K562 (cell line): ENCODE data around the gene BRAF. TPM values are rescaled to one million over a fixed set of nuclear protein-coding genes. Genes with fewer than 3 reads are reported as not detected.

Source experiments
- ATAC-seq: fragments of 200-7000 bp; cut with Tn5 transposase; 3 replicates; pipeline ENCODE4 v1.9.1; 2020; ENCODE audit warnings: moderate library complexity
- BruUV-seq: library from RNA; stranded (reverse); fragments of 400-500 nt; replicated peaks from 2 replicates; lab custom pipeline; 2021; lab: Mats Ljungman, UMichigan
- CTCF ChIA-PET: fragments of 300-600 bp; formaldehyde crosslinking; extraction: SDS; loops from one replicate; lab custom pipeline; 2021; ENCODE audit warnings: low intra/inter-chr PET ratio; lab: Yijun Ruan, JAX
- POLR2A ChIA-PET: fragments of 300-600, 350-650 bp; sonication (Branson Sonifier 250); formaldehyde crosslinking; extraction: SDS; loops from one replicate; lab custom pipeline; 2021; ENCODE audit warnings: antibody characterized with exemption, inconsistent platforms; lab: Yijun Ruan, JAX
- DNase-seq, 4 experiments: peaks; one replicate each; pipeline versions ENCODE4 v3.0.0 to v3.0.0-alpha.2; 2011 to 2018; ENCODE audit warnings: low spot score in 3 of 4, mixed read lengths in 3 of 4; ENCODE audit errors: extremely low read depth in 1 of 4
- FAIRE-seq: peaks from 2 replicates; lab custom pipeline; 2011; peaks lifted over from hg19 to GRCh38; lab: Jason Lieb, UNC
- H2AFZ ChIP-seq: 2 replicates; pipeline ENCODE4 v1.6.0; 2011; ENCODE audit warnings: low read depth, low read length, control low read depth, inconsistent platforms
- H3K27ac ChIP-seq: fragments of 200-600 bp; 3 replicates; pipeline ENCODE4 v1.8.0; 2011; ENCODE audit warnings: low read depth, mild to moderate bottlenecking, control low read depth, inconsistent platforms, low read length, moderate library complexity, mixed read lengths; ENCODE audit errors: extremely low read depth
- H3K27me3 ChIP-seq, 2 experiments: fragments of 300-600 bp in 1 of 2; 2 replicates in 1 of 2; 3 replicates in 1 of 2; pipeline versions ENCODE4 v1.6.0 to v1.8.0; 2011; ENCODE audit warnings: inconsistent platforms in 2 of 2, low read length in 2 of 2, mild to moderate bottlenecking in 1 of 2, mixed read lengths in 1 of 2, moderate library complexity in 1 of 2; ENCODE audit not compliant: control insufficient read depth in 2 of 2, insufficient read depth in 2 of 2
- H3K36me3 ChIP-seq: fragments of 300-600 bp; 3 replicates; pipeline ENCODE4 v1.8.0; 2011; ENCODE audit warnings: mild to moderate bottlenecking, low read length, inconsistent platforms; ENCODE audit not compliant: control insufficient read depth, insufficient read depth
- H3K4me1 ChIP-seq, 2 experiments: fragments of 200-600 bp in 1 of 2; replicated peaks in 1 of 2; 2 replicates in 1 of 2; 3 replicates in 1 of 2; pipeline versions ENCODE4 v1.5.1 to v1.8.0; 2011; ENCODE audit warnings: inconsistent platforms in 2 of 2, low read length in 2 of 2, mild to moderate bottlenecking in 1 of 2, mixed read lengths in 1 of 2, moderate library complexity in 1 of 2; ENCODE audit not compliant: control insufficient read depth in 2 of 2, insufficient read depth in 2 of 2
- H3K4me2 ChIP-seq: 2 replicates; pipeline ENCODE4 v1.6.1; 2011; ENCODE audit warnings: low read length, control low read depth, inconsistent platforms, mixed read lengths; ENCODE audit not compliant: insufficient read depth
- H3K4me3 ChIP-seq: fragments of 200-600 bp; sonication (generic), shearing (Covaris generic); 2 replicates; pipeline ENCODE4 v1.5.1; 2016; ENCODE audit warnings: control low read depth, inconsistent platforms
- H3K79me2 ChIP-seq: fragments of 200-600 bp; 3 replicates; pipeline ENCODE4 v1.8.0; 2011; ENCODE audit warnings: low read length, inconsistent platforms; ENCODE audit not compliant: control insufficient read depth, insufficient read depth
- H3K9ac ChIP-seq, 2 experiments: 2 replicates each; pipeline versions ENCODE4 v1.6.0 to v1.6.1; 2011; ENCODE audit warnings: low read depth in 2 of 2, low read length in 2 of 2, control low read depth in 1 of 2, inconsistent platforms in 1 of 2, mild to moderate bottlenecking in 1 of 2, mixed read lengths in 1 of 2; ENCODE audit not compliant: insufficient read depth in 1 of 2
- H3K9me1 ChIP-seq: one replicate; pipeline ENCODE4 v1.6.0; 2011; ENCODE audit warnings: inconsistent platforms, mild to moderate bottlenecking, low read length, moderate library complexity; ENCODE audit not compliant: control insufficient read depth, insufficient read depth
- H3K9me3 ChIP-seq: replicated peaks from 2 replicates; pipeline ENCODE4 v1.5.1; 2011; ENCODE audit warnings: low read depth, low read length, inconsistent platforms; ENCODE audit not compliant: control insufficient read depth, insufficient read depth
- H4K20me1 ChIP-seq: replicated peaks from 2 replicates; pipeline ENCODE4 v1.6.1; 2011; ENCODE audit warnings: low read length, inconsistent platforms, mixed read lengths; ENCODE audit not compliant: control insufficient read depth, insufficient read depth
- FOXK1 ChIP-seq: sonication (generic); formaldehyde crosslinking; IDR thresholded peaks from 2 replicates; pipeline ENCODE4 v1.8.0; 2022; ENCODE audit warnings: missing genetic modification reagents, mild to moderate bottlenecking, borderline replicate concordance
- HDAC8 ChIP-seq: fragments of 450-650 bp; IDR thresholded peaks from 2 replicates; pipeline ENCODE4 v1.6.1; 2016; ENCODE audit warnings: mild to moderate bottlenecking, missing genetic modification characterization, moderate library complexity, missing compliant biosample characterization
- HOXB6 ChIP-seq: fragments of 250-450 bp; sonication (Bioruptor Pico); IDR thresholded peaks from 2 replicates; pipeline ENCODE4 v1.5.1; 2022; ENCODE audit warnings: mild to moderate bottlenecking, borderline replicate concordance
- ILK ChIP-seq: fragments of 450-650 bp; IDR thresholded peaks from 2 replicates; pipeline ENCODE4 v1.6.1; 2016; ENCODE audit warnings: missing genetic modification characterization, low read depth, mild to moderate bottlenecking, missing compliant biosample characterization, moderate library complexity, borderline replicate concordance
- NRF1 ChIP-seq, 2 experiments: fragments of 450-650 bp; IDR thresholded peaks in 1 of 2; conservative IDR thresholded peaks in 1 of 2; 2 replicates each; pipeline ENCODE4 v1.6.1; 2014; ENCODE audit warnings: mild to moderate bottlenecking in 2 of 2
- SAFB ChIP-seq: fragments of 200-400 bp; formaldehyde crosslinking; IDR thresholded peaks from 2 replicates; pipeline ENCODE4 v1.6.1; 2017; ENCODE audit warnings: low read depth, low read length, borderline replicate concordance
- SP1 ChIP-seq: sonication (generic); formaldehyde crosslinking; IDR thresholded peaks from 2 replicates; pipeline ENCODE4 v1.8.1; 2022; ENCODE audit warnings: mild to moderate bottlenecking, missing genetic modification reagents
- ZFP91 ChIP-seq: sonication (generic); formaldehyde crosslinking; IDR thresholded peaks from 2 replicates; pipeline ENCODE4 v1.8.0; 2022; ENCODE audit warnings: mild to moderate bottlenecking, missing genetic modification reagents
- ZNF408 ChIP-seq: fragments of 250-450 bp; sonication (Bioruptor Pico); IDR thresholded peaks from 2 replicates; pipeline ENCODE4 v1.4.0; 2020; ENCODE audit warnings: low read depth, mild to moderate bottlenecking, moderate library complexity
- WGBS: fragments of 100-300 bp; shearing (Covaris generic); methylation state at CpG from one replicate; pipeline ENCODE4 v1.1.6; 2016; ENCODE audit warnings: low coverage, mixed read lengths; ENCODE audit not compliant: insufficient coverage; ENCODE audit errors: missing lambda C conversion rate; 5-methylcytosine and 5-hydroxymethylcytosine counted together
- in situ Hi-C: fragments of 300-500 bp; cut with MboI; formaldehyde crosslinking; loops from 4 replicates; pipeline ENCODE4 v1.15.0; 2018; ENCODE audit warnings: inconsistent platforms, mixed read lengths
- intact Hi-C: fragments of 100-400 bp; cut with micrococcal nuclease; formaldehyde crosslinking; loops from 2 replicates; pipeline ENCODE4 v1.14.2; 2022
- polyA plus RNA-seq, 8 experiments: library from polyadenylated mRNA; depleted of rRNA in 4 of 8; stranded (reverse) in 5 of 8; unstranded in 3 of 8; fragments of >200 nt; fragmentation: Nextera tagmentation in 2 of 8; fragmentation: Illumina TruSeq in 1 of 8; extraction: Ambion mirVana in 2 of 8; extraction: Trizol in 1 of 8; gene quantifications; 2 replicates each; pipeline versions ENCODE4 v1.2.1 to v1.2.3, GENCODE V29; 2011 to 2014; ENCODE audit warnings: inconsistent platforms in 1 of 8, missing spikeins in 1 of 8
- total RNA-seq, 7 experiments: library from RNA; depleted of rRNA in 6 of 7; stranded (reverse); fragments of >200 nt in 6 of 7; fragmentation: Illumina TruSeq in 2 of 7; extraction: Trizol in 2 of 7; gene quantifications; 2 replicates each; pipeline versions ENCODE4 v1.2.1 to v1.2.3, GENCODE V29; 2011 to 2021; ENCODE audit warnings: low replicate concordance in 1 of 7
- TF ChIP-seq, protein P1 (sequence below), 2 experiments: fragments of 200-800 bp in 1 of 2; sonication (Bioruptor generic) in 1 of 2; sonication (generic) in 1 of 2; formaldehyde crosslinking in 1 of 2; IDR thresholded peaks in 1 of 2; conservative IDR thresholded peaks in 1 of 2; 2 replicates each; pipeline versions ENCODE4 v1.5.0 to v1.6.1; 2016 to 2020; ENCODE audit warnings: missing compliant biosample characterization in 1 of 2, missing genetic modification characterization in 1 of 2, missing genetic modification reagents in 1 of 2

The BRAF gene
- total and polyA plus RNA-seq, 9 of the 15 experiments (the other 6 are each of a cell fraction or from before 2014, with no cell fraction given): 3.6 to 38.3 (median 21.9) TPM

GRCh38 chr7:140672382-140673062 is 252.2 kb downstream of the BRAF start, which contains the start of gene ADCK2 (continued):
- no peak for TF ChIP-seq ZFP91 (CRISPR knock-in tag)
- TF ChIP-seq, protein P1, sequence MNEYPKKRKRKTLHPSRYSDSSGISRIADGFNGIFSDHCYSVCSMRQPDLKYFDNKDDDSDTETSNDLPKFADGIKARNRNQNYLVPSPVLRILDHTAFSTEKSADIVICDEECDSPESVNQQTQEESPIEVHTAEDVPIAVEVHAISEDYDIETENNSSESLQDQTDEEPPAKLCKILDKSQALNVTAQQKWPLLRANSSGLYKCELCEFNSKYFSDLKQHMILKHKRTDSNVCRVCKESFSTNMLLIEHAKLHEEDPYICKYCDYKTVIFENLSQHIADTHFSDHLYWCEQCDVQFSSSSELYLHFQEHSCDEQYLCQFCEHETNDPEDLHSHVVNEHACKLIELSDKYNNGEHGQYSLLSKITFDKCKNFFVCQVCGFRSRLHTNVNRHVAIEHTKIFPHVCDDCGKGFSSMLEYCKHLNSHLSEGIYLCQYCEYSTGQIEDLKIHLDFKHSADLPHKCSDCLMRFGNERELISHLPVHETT (CRISPR knock-in tag; conservative IDR thresholded peaks at IDR 0.05 in 1 of 2, IDR thresholded peaks at IDR 0.05 in 1 of 2): peak in 1 of 2 experiments; percentile 29; a peak in 2 of 4 replicates
- no peak for TF ChIP-seq SAFB
- 0 out of 2 replicates have a peak, but pooled peaks have one; percentile 10 for TF ChIP-seq ILK (tag)
- TF ChIP-seq, all 486 proteins: peak for 21

DNA sequence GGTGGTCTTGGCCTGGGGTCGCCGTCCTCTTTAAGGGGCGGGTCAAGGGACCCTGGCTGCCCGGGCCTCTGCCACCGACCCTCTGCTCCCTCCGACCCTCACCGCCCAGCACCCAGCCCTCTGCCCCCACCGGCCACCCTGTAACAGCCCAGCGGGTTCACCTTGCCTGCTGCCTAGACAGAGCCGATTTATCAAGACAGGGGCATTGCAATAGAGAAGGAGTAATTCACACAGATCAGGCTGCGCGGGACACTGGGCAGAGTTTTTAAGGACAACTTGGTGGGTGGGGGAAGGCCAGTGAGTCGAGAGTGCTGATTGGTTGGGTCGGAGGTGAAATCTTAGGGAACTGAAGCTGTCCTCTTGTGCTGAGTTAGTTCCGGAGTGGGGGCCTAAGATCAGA is 252.8 kb downstream of the BRAF start:
- H4K20me1 ChIP-seq: no peaks in the 10 kb centered on the region
- no peaks in the 10 kb centered on the region for H3K79me2 ChIP-seq
- no peak for FAIRE-seq
- BruUV-seq: no TSS peak
- in situ Hi-C loops (no loop called here), intact Hi-C loops (loop anchor here (10.0 kb wide), 2 partner anchors 313 to 863 kb away; no protein-coding TSS in a partner anchor)
- H3K4me1 ChIP-seq: peaks cover 24 to 34% of the 10 kb centered on the region in 2 experiments; a peak in 4 of 5 replicates
- peak overlapping the region; percentile 74 for H3K4me2 ChIP-seq
- no peaks in the 10 kb centered on the region for H3K36me3 ChIP-seq
- CTCF ChIA-PET: no interaction called here
- H2AFZ ChIP-seq: peak overlapping the region; percentile 85
- H3K27me3 ChIP-seq: peaks cover 0 to 5% of the 10 kb centered on the region in 2 experiments; a peak in 3 of 5 replicates
- no peaks in the 10 kb centered on the region for H3K9me1 ChIP-seq
- ATAC-seq: no peak
- POLR2A ChIA-PET: no interaction called here
- H3K9me3 ChIP-seq: no peaks in the 10 kb centered on the region
- no peak for TF ChIP-seq HOXB6 (CRISPR knock-in tag)
- TF ChIP-seq NRF1 (conservative IDR thresholded peaks at IDR 0.05 in 1 of 2, IDR thresholded peaks at IDR 0.05 in 1 of 2): peak in 1 of 2 experiments; percentile 26; a peak in 1 of 4 replicates
- 0 out of 2 replicates have a peak, but pooled peaks have one; percentile 13 for TF ChIP-seq SP1 (CRISPR knock-in tag)
- TF ChIP-seq ZNF408 (CRISPR knock-in tag): no peak
- no peak for TF ChIP-seq HDAC8
- TF ChIP-seq FOXK1 (CRISPR knock-in tag): 0 out of 2 replicates have a peak, but pooled peaks have one; percentile 49
- H3K9ac ChIP-seq: peak overlapping the region in 1 of 2 experiments; percentile 19; a peak in 1 of 4 replicates
- H3K4me3 ChIP-seq: no peak overlapping the region
- 33% methylated on average over 15 of the region's 15 CpGs for WGBS
- H3K27ac ChIP-seq: no peak overlapping the region
- peak in 1 of 4 experiments; percentile 37 for DNase-seq
